SH-SY5Y (cell line): ENCODE results near the gene MAN2C1.

Source experiments
- GATA2 ChIP-seq: IDR thresholded peaks from 2 replicates; pipeline ENCODE4 v1.6.1; 2011; ENCODE audit warnings: mild to moderate bottlenecking, low read depth, low read length
- GATA3 ChIP-seq: IDR thresholded peaks from 2 replicates; pipeline ENCODE4 v1.6.1; 2011; ENCODE audit warnings: low read depth, mild to moderate bottlenecking, low read length, moderate library complexity

- no peak for TF ChIP-seq GATA2
- TF ChIP-seq GATA3: no peak
These were observed 62.2 kb downstream of the MAN2C1 start for GRCh38 chr15:75306188-75306587.
